H1 (cell line): Measurements from ENCODE around the gene GGA3. TPM values are rescaled to one million over a fixed set of nuclear protein-coding genes. Genes with fewer than 3 reads are reported as not detected.

Experiments used
- GTF2F1 ChIP-seq: IDR thresholded peaks from 2 replicates; pipeline ENCODE4 v1.6.1; 2012; ENCODE audit warnings: low read depth, low read length, improper control_type of control experiment, borderline replicate concordance
- HDAC2 ChIP-seq, 2 experiments: fragments of 300-600 bp in 1 of 2; sonication (generic) in 1 of 2; IDR thresholded peaks; 2 replicates each; pipeline ENCODE4 v1.6.1; 2011 to 2012; ENCODE audit warnings: low read depth in 2 of 2, low read length in 2 of 2, mild to moderate bottlenecking in 2 of 2, moderate library complexity in 2 of 2, borderline replicate concordance in 1 of 2, inconsistent platforms in 1 of 2
- HDAC6 ChIP-seq: IDR thresholded peaks from one replicate; pipeline ENCODE4 v1.7.1; 2012; ENCODE audit warnings: low read depth, mild to moderate bottlenecking, inconsistent platforms, low read length, moderate library complexity
- RBBP5 ChIP-seq: IDR thresholded peaks from 2 replicates; pipeline ENCODE4 v1.7.1; 2012; ENCODE audit warnings: low read depth, mild to moderate bottlenecking, inconsistent platforms, low read length, moderate library complexity, borderline replicate concordance
- SAP30 ChIP-seq: fragments of 300-600 bp; sonication (generic); IDR thresholded peaks from 2 replicates; pipeline ENCODE4 v1.7.1; 2012; ENCODE audit warnings: low read length, moderate library complexity, mild to moderate bottlenecking, inconsistent platforms; ENCODE audit not compliant: insufficient read depth, insufficient replicate concordance
- polyA plus RNA-seq, 7 experiments: library from polyadenylated mRNA; depleted of rRNA in 3 of 7; stranded (reverse) in 5 of 7; unstranded in 2 of 7; fragments of >200 nt in 5 of 7; fragments of 200-250 nt in 2 of 7; gene quantifications; 1 replicate in 5 of 7; 2 replicates in 1 of 7; 4 replicates in 1 of 7; pipeline versions ENCODE4 v1.2.1 to v1.2.3, GENCODE V29; 2011 to 2013; ENCODE audit warnings: missing spikeins in 2 of 7, mixed read lengths in 2 of 7
- total RNA-seq: library from RNA; stranded (reverse); fragmentation: NEBNext Ultra II Directional; extraction: Animal tissue kit (Norgen Biotek cat#: 25700); gene quantifications from 2 replicates; pipeline ENCODE4 v1.2.1, GENCODE V29; 2021
- TF ChIP-seq, protein P1 (sequence below): IDR thresholded peaks from 2 replicates; pipeline ENCODE4 v1.6.1; 2011; ENCODE audit warnings: low read depth, mild to moderate bottlenecking, low read length; ENCODE audit not compliant: insufficient read depth

GGA3 gene
- total and polyA plus RNA-seq, 2 of the 8 experiments (the other 6 are each of a cell fraction or from before 2014, with no cell fraction given) = 40.6 to 60.0 TPM

DNA sequence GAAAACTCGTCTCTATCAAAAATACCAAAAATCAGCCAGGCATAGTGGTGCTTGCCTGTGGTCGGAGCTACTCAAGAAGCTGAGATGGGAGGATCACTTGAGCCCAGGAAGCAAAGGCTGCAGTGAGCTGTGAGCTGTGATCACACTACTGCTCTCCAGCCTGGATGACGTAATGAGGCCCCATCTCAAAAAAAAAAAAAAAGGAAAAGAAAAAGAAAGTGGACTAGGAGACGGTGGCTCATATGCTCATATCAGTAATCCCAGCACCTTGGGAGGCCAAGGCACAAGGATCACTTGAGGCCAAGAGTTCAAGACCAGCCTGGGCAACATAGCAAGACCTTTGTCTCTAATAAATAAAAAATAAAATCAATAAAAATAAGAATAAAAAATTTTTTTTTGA lies 69.8 kb downstream of the GGA3 start (continued):
- TF ChIP-seq RBBP5 = no peak
- TF ChIP-seq GTF2F1 = no peak
- TF ChIP-seq HDAC6 = no peak
- TF ChIP-seq, protein P1, sequence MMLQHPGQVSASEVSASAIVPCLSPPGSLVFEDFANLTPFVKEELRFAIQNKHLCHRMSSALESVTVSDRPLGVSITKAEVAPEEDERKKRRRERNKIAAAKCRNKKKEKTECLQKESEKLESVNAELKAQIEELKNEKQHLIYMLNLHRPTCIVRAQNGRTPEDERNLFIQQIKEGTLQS = no peak
- no peak for TF ChIP-seq HDAC2 (IDR thresholded peaks at IDR 0.05; ENCODE audit: borderline replicate concordance in 1 of 2, low read depth in 2 of 2, low read length in 2 of 2)
- TF ChIP-seq SAP30 = no peak
- TF ChIP-seq, all 59 proteins: peak for 0
